IPS-NIHi7 (cell line): ENCODE results near the gene TASP1.
"Not testable (repeated sequence)": the region's sequence is repeated elsewhere in the genome, so short reads cannot be mapped to it uniquely, and the experiment has no call there.

ENCODE experiments used
- DNase-seq: peaks from one replicate; pipeline ENCODE4 v3.0.0; 2012; ENCODE audit warnings: mixed read lengths; ENCODE audit errors: extremely low spot score

The TASP1 gene

GRCh38 chr20:13401596-13401995 lies 237.1 kb downstream of the TASP1 start:
- DNase-seq = no peak

- DNase-seq = no peak
Measured at GRCh38 chr20:13400453-13400852, 238.3 kb downstream of the TASP1 start.

GRCh38 chr20:13397300-13397724 lies 241.4 kb downstream of the TASP1 start:
- no peak for DNase-seq

- no peak for DNase-seq
Measured at GRCh38 chr20:13396826-13397225, 241.9 kb downstream of the TASP1 start.

GRCh38 chr20:13396022-13396421 lies 242.7 kb downstream of the TASP1 start:
- no peak for DNase-seq

- no peak for DNase-seq
Measured at GRCh38 chr20:13395232-13395631, 243.5 kb downstream of the TASP1 start.

GRCh38 chr20:13392391-13392790 lies 246.3 kb downstream of the TASP1 start:
- no peak for DNase-seq

- DNase-seq = no peak
Measured at GRCh38 chr20:13389115-13389514, 249.6 kb downstream of the TASP1 start.

GRCh38 chr20:13384132-13384531 lies 254.6 kb downstream of the TASP1 start:
- no peak for DNase-seq

GRCh38 chr20:13382786-13383185 lies 255.9 kb downstream of the TASP1 start:
- no peak for DNase-seq

GRCh38 chr20:13380497-13381229 lies 258.1 kb downstream of the TASP1 start:
- DNase-seq = not testable (repeated sequence)

- DNase-seq = no peak
Measured at GRCh38 chr20:13373400-13373799, 265.3 kb downstream of the TASP1 start.

- DNase-seq = no peak
Measured at GRCh38 chr20:13364278-13365170, 274.2 kb downstream of the TASP1 start.

- no peak for DNase-seq
Measured at GRCh38 chr20:13363473-13363872, 275.3 kb downstream of the TASP1 start.

- DNase-seq = not testable (repeated sequence)
Measured at GRCh38 chr20:13362165-13362564, 276.6 kb downstream of the TASP1 start.

- not testable (repeated sequence) for DNase-seq
Measured at GRCh38 chr20:13358936-13359335, 279.8 kb downstream of the TASP1 start.

GRCh38 chr20:13357782-13358181 lies 280.9 kb downstream of the TASP1 start:
- DNase-seq = not testable (repeated sequence)

GRCh38 chr20:13356591-13356990 lies 282.1 kb downstream of the TASP1 start:
- DNase-seq = no peak

GRCh38 chr20:13355941-13356486 lies 282.7 kb downstream of the TASP1 start:
- no peak for DNase-seq

- DNase-seq = no peak
Measured at GRCh38 chr20:13355411-13355810, 283.3 kb downstream of the TASP1 start.

- no peak for DNase-seq
Measured at GRCh38 chr20:13353261-13353945, 285.3 kb downstream of the TASP1 start.

GRCh38 chr20:13349235-13349604 lies 289.5 kb downstream of the TASP1 start:
- no peak for DNase-seq
